ENCODE results near the gene NRTN.

DNA sequence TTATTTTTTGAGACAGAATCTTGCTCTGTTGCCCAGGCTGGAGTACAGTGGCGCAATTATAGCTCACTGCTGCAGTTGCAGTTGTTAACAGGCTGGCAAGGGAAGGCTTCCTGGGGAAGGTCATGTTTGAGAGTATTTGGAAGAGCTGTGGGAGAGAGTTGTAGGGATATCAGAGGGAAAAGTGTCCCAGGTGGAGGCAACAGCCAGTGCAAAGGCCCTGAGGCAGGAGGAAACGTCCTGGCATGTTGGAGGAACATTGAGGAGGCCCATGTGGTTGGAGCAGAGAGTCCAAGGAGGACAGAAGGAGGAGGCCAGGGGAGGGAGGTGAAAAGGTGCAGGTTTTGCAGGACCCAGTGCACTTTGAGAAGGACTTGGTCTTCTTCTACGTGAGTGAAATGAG, 11.7 kb upstream of the NRTN start:
- TF ChIP-seq CTCF (IDR thresholded peaks at IDR 0.05): no peak
- no peak for TF ChIP-seq TCF7L2 (IDR thresholded peaks at IDR 0.05; ENCODE audit: low read depth, low read length)
- TF ChIP-seq, protein P1, sequence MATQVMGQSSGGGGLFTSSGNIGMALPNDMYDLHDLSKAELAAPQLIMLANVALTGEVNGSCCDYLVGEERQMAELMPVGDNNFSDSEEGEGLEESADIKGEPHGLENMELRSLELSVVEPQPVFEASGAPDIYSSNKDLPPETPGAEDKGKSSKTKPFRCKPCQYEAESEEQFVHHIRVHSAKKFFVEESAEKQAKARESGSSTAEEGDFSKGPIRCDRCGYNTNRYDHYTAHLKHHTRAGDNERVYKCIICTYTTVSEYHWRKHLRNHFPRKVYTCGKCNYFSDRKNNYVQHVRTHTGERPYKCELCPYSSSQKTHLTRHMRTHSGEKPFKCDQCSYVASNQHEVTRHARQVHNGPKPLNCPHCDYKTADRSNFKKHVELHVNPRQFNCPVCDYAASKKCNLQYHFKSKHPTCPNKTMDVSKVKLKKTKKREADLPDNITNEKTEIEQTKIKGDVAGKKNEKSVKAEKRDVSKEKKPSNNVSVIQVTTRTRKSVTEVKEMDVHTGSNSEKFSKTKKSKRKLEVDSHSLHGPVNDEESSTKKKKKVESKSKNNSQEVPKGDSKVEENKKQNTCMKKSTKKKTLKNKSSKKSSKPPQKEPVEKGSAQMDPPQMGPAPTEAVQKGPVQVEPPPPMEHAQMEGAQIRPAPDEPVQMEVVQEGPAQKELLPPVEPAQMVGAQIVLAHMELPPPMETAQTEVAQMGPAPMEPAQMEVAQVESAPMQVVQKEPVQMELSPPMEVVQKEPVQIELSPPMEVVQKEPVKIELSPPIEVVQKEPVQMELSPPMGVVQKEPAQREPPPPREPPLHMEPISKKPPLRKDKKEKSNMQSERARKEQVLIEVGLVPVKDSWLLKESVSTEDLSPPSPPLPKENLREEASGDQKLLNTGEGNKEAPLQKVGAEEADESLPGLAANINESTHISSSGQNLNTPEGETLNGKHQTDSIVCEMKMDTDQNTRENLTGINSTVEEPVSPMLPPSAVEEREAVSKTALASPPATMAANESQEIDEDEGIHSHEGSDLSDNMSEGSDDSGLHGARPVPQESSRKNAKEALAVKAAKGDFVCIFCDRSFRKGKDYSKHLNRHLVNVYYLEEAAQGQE (IDR thresholded peaks at IDR 0.05; ENCODE audit: insufficient read depth in 1 of 2, low read depth in 2 of 2, low read length in 1 of 2): no peak
- no peak for TF ChIP-seq POLR2AphosphoS5 (IDR thresholded peaks at IDR 0.05; ENCODE audit: low read depth, low read length)
- no peak for TF ChIP-seq SIN3A (IDR thresholded peaks at IDR 0.05; ENCODE audit: borderline replicate concordance, insufficient read depth, low read depth, low read length)
